HepG2 (cell line): ENCODE results near the gene CSF1R. TPM values are rescaled to one million over a fixed set of nuclear protein-coding genes. Genes with fewer than 3 reads are reported as not detected.

Experiments used
- ATAC-seq: fragments of 200-7000 bp; cut with Tn5 transposase; 3 replicates; pipeline ENCODE4 v1.9.1; 2020; ENCODE audit warnings: mild to moderate bottlenecking, moderate library complexity
- BruUV-seq: library from RNA; stranded (reverse); fragments of 400-500 nt; replicated peaks from 2 replicates; lab custom pipeline; 2021; lab: Mats Ljungman, UMichigan
- CTCF ChIA-PET: fragments of 300-600 bp; formaldehyde crosslinking; extraction: SDS; loops from one replicate; lab custom pipeline; 2021; ENCODE audit warnings: low total read pairs, inconsistent platforms, low intra/inter-chr PET ratio; lab: Yijun Ruan, JAX
- POLR2A ChIA-PET: fragments of 350-600 bp; sonication (Branson Sonifier 250); formaldehyde crosslinking; loops from one replicate; lab custom pipeline; 2020; ENCODE audit warnings: antibody characterized with exemption, inconsistent platforms; lab: Yijun Ruan, JAX
- DNase-seq: peaks from one replicate; pipeline ENCODE4 v3.0.0-alpha.2; 2015; ENCODE audit warnings: low spot score
- FAIRE-seq: peaks from 3 replicates; lab custom pipeline; 2011; peaks lifted over from hg19 to GRCh38; lab: Jason Lieb, UNC
- H2AFZ ChIP-seq: one replicate; pipeline ENCODE4 v1.6.1; 2011; ENCODE audit warnings: low read length, inconsistent platforms
- H3K27ac ChIP-seq: fragments of 300-600 bp; 3 replicates; pipeline ENCODE4 v1.8.0; 2011; ENCODE audit warnings: mixed run types, mild to moderate bottlenecking, mixed read lengths, low read length, inconsistent platforms; ENCODE audit not compliant: insufficient read depth; ENCODE audit errors: extremely low read length
- H3K27me3 ChIP-seq, 2 experiments: fragments of 200-600 bp in 1 of 2; 2 replicates in 1 of 2; 3 replicates in 1 of 2; pipeline versions ENCODE4 v1.6.0 to v1.8.0; 2011; ENCODE audit warnings: low read length in 2 of 2, mild to moderate bottlenecking in 2 of 2, moderate library complexity in 2 of 2, inconsistent platforms in 1 of 2; ENCODE audit not compliant: insufficient read depth in 2 of 2, control insufficient read depth in 1 of 2
- H3K36me3 ChIP-seq, 2 experiments: fragments of 200-600 bp in 1 of 2; replicated peaks in 1 of 2; 2 replicates in 1 of 2; 3 replicates in 1 of 2; pipeline versions ENCODE4 v1.5.1 to v1.8.0; 2011; ENCODE audit warnings: low read length in 2 of 2, inconsistent platforms in 1 of 2; ENCODE audit not compliant: insufficient read depth in 2 of 2, control insufficient read depth in 1 of 2
- H3K4me1 ChIP-seq: 2 replicates; pipeline ENCODE4 v1.5.1; 2012; ENCODE audit warnings: low read length, inconsistent platforms; ENCODE audit not compliant: insufficient read depth
- H3K4me2 ChIP-seq: 2 replicates; pipeline ENCODE4 v1.6.0; 2011; ENCODE audit warnings: low read depth, low read length, inconsistent platforms
- H3K4me3 ChIP-seq, 3 experiments: fragments of 200-600 bp in 1 of 3; sonication (generic), shearing (Covaris generic) in 1 of 3; replicated peaks in 1 of 3; 2 replicates each; pipeline ENCODE4 v1.5.1; 2011 to 2016; ENCODE audit warnings: low read length in 3 of 3, inconsistent platforms in 2 of 3, low read depth in 2 of 3, mild to moderate bottlenecking in 2 of 3, control low read depth in 1 of 3, mixed read lengths in 1 of 3; ENCODE audit not compliant: insufficient read depth in 1 of 3
- H3K79me2 ChIP-seq: one replicate; pipeline ENCODE4 v1.6.1; 2011; ENCODE audit warnings: low read length, inconsistent platforms; ENCODE audit not compliant: insufficient read depth
- H3K9ac ChIP-seq: 2 replicates; pipeline ENCODE4 v1.6.0; 2011; ENCODE audit warnings: mild to moderate bottlenecking, low read depth, low read length, inconsistent platforms; ENCODE audit not compliant: insufficient read depth
- H3K9me3 ChIP-seq: 2 replicates; pipeline ENCODE4 v1.5.1; 2012; ENCODE audit warnings: mild to moderate bottlenecking, low read length
- H4K20me1 ChIP-seq: 2 replicates; pipeline ENCODE4 v1.6.0; 2011; ENCODE audit warnings: inconsistent platforms, mild to moderate bottlenecking, low read length, moderate library complexity; ENCODE audit not compliant: insufficient read depth
- DR1 ChIP-seq: sonication (generic); formaldehyde crosslinking; IDR thresholded peaks from 2 replicates; pipeline ENCODE4 v1.8.0; 2021; ENCODE audit warnings: mild to moderate bottlenecking, missing genetic modification reagents, inconsistent platforms
- GABPA ChIP-seq, 2 experiments: IDR thresholded peaks; 2 replicates each; pipeline ENCODE4 v1.6.1; 2011 to 2016; ENCODE audit warnings: low read depth in 2 of 2, low read length in 1 of 2, missing biosample characterization in 1 of 2, missing genetic modification characterization in 1 of 2
- HOXD1 ChIP-seq: sonication (generic); formaldehyde crosslinking; IDR thresholded peaks from 2 replicates; pipeline ENCODE4 v1.5.0; 2020; ENCODE audit warnings: missing genetic modification reagents
- NR2C2 ChIP-seq: sonication (generic); formaldehyde crosslinking; IDR thresholded peaks from 2 replicates; pipeline ENCODE4 v1.4.0; 2020; ENCODE audit warnings: missing genetic modification reagents, mild to moderate bottlenecking, moderate library complexity, borderline replicate concordance
- ZNF263 ChIP-seq: sonication (generic); formaldehyde crosslinking; IDR thresholded peaks from 2 replicates; pipeline ENCODE4 v1.4.0; 2020; ENCODE audit warnings: missing genetic modification reagents
- ZNF276 ChIP-seq: sonication (generic); formaldehyde crosslinking; IDR thresholded peaks from 2 replicates; pipeline ENCODE4 v1.4.0; 2020; ENCODE audit warnings: mild to moderate bottlenecking, low read depth, missing genetic modification reagents
- ZNF652 ChIP-seq: IDR thresholded peaks from 2 replicates; pipeline ENCODE4 v1.6.1; 2016; ENCODE audit warnings: low read depth, borderline replicate concordance
- WGBS: methylation state at CpG from one replicate; pipeline ENCODE4 v1.1.6; 2017; ENCODE audit warnings: low lambda C conversion rate; 5-methylcytosine and 5-hydroxymethylcytosine counted together
- in situ Hi-C: cut with HindIII; loops from 2 replicates; pipeline ENCODE4 v1.10.0; 2017; ENCODE audit warnings: low pct_unique_long_range_greater_than_20kb; ENCODE audit not compliant: extremely low pct_ligation_motif_present
- intact Hi-C: fragments of 100-400 bp; cut with micrococcal nuclease; formaldehyde crosslinking; loops from one replicate; pipeline ENCODE4 v1.10.0; 2022; ENCODE audit not compliant: unreplicated experiment
- polyA plus RNA-seq, 8 experiments: library from polyadenylated mRNA; depleted of rRNA in 3 of 8; stranded (reverse) in 7 of 8; unstranded in 1 of 8; fragments of >200 nt; fragmentation: Illumina TruSeq in 4 of 8; extraction: Trizol in 4 of 8; gene quantifications; 2 replicates each; pipeline versions ENCODE4 v1.2.1 to v1.2.3, GENCODE V29; 2011 to 2016; ENCODE audit warnings: low read depth in 4 of 8, missing spikeins in 1 of 8, mixed read lengths in 1 of 8; ENCODE audit not compliant: insufficient read depth in 1 of 8
- total RNA-seq, 5 experiments: library from RNA; depleted of rRNA; stranded (reverse); fragments of >200 nt; fragmentation: Illumina TruSeq; extraction: Trizol; gene quantifications; 2 replicates each; pipeline ENCODE4 v1.2.3, GENCODE V29; 2016; ENCODE audit warnings: low read depth in 1 of 5

The CSF1R gene
- total and polyA plus RNA-seq, 2 of the 13 experiments (the other 11 are each of a cell fraction or from before 2014, with no cell fraction given), result 0.01 TPM; not detected in 1

- no peak overlapping the region for H3K27ac ChIP-seq
- TF ChIP-seq ZNF276, result 0 out of 2 replicates have a peak, but pooled peaks have one; percentile 44
- TF ChIP-seq GABPA (IDR thresholded peaks at IDR 0.05; ENCODE audit: low read depth, low read length), result no peak
- TF ChIP-seq GABPA (CRISPR knock-in tag; IDR thresholded peaks at IDR 0.05; ENCODE audit: low read depth), result no peak
- no peak for TF ChIP-seq ZNF652 (CRISPR knock-in tag)
- 0 out of 2 replicates have a peak, but pooled peaks have one; percentile 23 for TF ChIP-seq DR1 (CRISPR knock-in tag)
- TF ChIP-seq HOXD1 (CRISPR knock-in tag), result no peak
- TF ChIP-seq NR2C2, result no peak
- peak; percentile 58 for TF ChIP-seq ZNF263
- peak overlapping the region; percentile 20; the same call in 1 of the 2 replicates for H3K4me2 ChIP-seq
- H4K20me1 ChIP-seq, result no peaks in the 10 kb centered on the region
- intact Hi-C loops (loop anchor here (1.0 kb wide), 3 partner anchors 31 to 88 kb away; no protein-coding TSS in a partner anchor), in situ Hi-C loops (no loop called here)
- CTCF ChIA-PET, result interaction anchor here (1.9 to 4.2 kb wide), 5 partner anchors 31 to 220 kb away, joined by 6 to 62 read pairs (median 22); no protein-coding TSS in a partner anchor
- 85% methylated on average over 7 of the region's 8 CpGs for WGBS
- no peak overlapping the region for H3K4me3 ChIP-seq
- no TSS peak for BruUV-seq
- peaks cover 49% of the 10 kb centered on the region for H3K4me1 ChIP-seq
- H2AFZ ChIP-seq, result no peak overlapping the region
- H3K9ac ChIP-seq, result no peak overlapping the region
- ATAC-seq, result peak; percentile 18
- POLR2A ChIA-PET, result interaction anchor here (0.7 kb wide), 1 partner anchor 13 kb away, joined by 4 read pairs; no protein-coding TSS in a partner anchor
- DNase-seq, result no peak
- H3K79me2 ChIP-seq, result no peaks in the 10 kb centered on the region
- no peaks in the 10 kb centered on the region for H3K27me3 ChIP-seq
- no peak for FAIRE-seq
- H3K9me3 ChIP-seq, result no peaks in the 10 kb centered on the region
- H3K36me3 ChIP-seq, result no peaks in the 10 kb centered on the region; a peak in 1 of 5 replicates
Observed at GRCh38 chr5:150130493-150130922, 44.2 kb upstream of the CSF1R start.
